CD4-positive, alpha-beta memory T cell (primary cell): ENCODE measurements around the gene GNB1L. TPM values are rescaled to one million over a fixed set of nuclear protein-coding genes. Genes with fewer than 3 reads are reported as not detected.

Experiments
- CTCF ChIA-PET: fragments of 350-600 bp; sonication (Branson Sonifier 250); formaldehyde crosslinking; loops from one replicate; lab custom pipeline; 2021; ENCODE audit warnings: inconsistent platforms; ENCODE audit not compliant: partially characterized antibody; lab: Charles Lee
- POLR2A ChIA-PET: fragments of 350-600 bp; sonication (Branson Sonifier 250); formaldehyde crosslinking; loops from one replicate; lab custom pipeline; 2021; ENCODE audit not compliant: partially characterized antibody; lab: Charles Lee
- DNase-seq, 5 donors: peaks; one replicate each; pipeline versions ENCODE4 v3.0.0 to v3.0.0-alpha.2; 2020 to 2022; ENCODE audit warnings: mixed read lengths in 1 of 5
- H3K27ac ChIP-seq: one replicate; pipeline ENCODE4 v1.7.0; 2013; ENCODE audit warnings: low read depth, low read length
- H3K27me3 ChIP-seq: 2 replicates; pipeline ENCODE4 v1.7.0; 2013; ENCODE audit warnings: mild to moderate bottlenecking, low read length, moderate library complexity; ENCODE audit not compliant: insufficient read depth
- H3K36me3 ChIP-seq: 2 replicates; pipeline ENCODE4 v1.7.0; 2013; ENCODE audit warnings: mild to moderate bottlenecking, low read length, moderate library complexity; ENCODE audit not compliant: insufficient read depth
- H3K4me1 ChIP-seq: 2 replicates; pipeline ENCODE4 v1.7.0; 2013; ENCODE audit warnings: mild to moderate bottlenecking, low read length, moderate library complexity; ENCODE audit not compliant: insufficient read depth
- H3K4me3 ChIP-seq, 2 donors: one replicate each; pipeline ENCODE4 v1.7.0; 2013; ENCODE audit warnings: low read length in 2 of 2, mild to moderate bottlenecking in 1 of 2
- H3K9me3 ChIP-seq, 2 donors: one replicate each; pipeline ENCODE4 v1.7.0; 2013; ENCODE audit warnings: low read length in 2 of 2, control low read depth in 1 of 2; ENCODE audit not compliant: control insufficient read depth in 1 of 2
- H3K27ac Mint-ChIP-seq, 7 donors: one replicate each; pipeline ENCODE4 v1.8.0; 2020 to 2021; ENCODE audit warnings: mixed read lengths in 7 of 7, mild to moderate bottlenecking in 6 of 7, inconsistent platforms in 3 of 7, moderate library complexity in 3 of 7
- H3K27me3 Mint-ChIP-seq, 2 donors: one replicate each; pipeline ENCODE4 v1.8.0; 2020 to 2021; ENCODE audit warnings: mixed read lengths in 2 of 2
- H3K36me3 Mint-ChIP-seq, 2 donors: one replicate each; pipeline ENCODE4 v1.8.0; 2020 to 2021; ENCODE audit warnings: mixed read lengths in 2 of 2, inconsistent platforms in 1 of 2, mild to moderate bottlenecking in 1 of 2
- H3K4me1 Mint-ChIP-seq, 4 donors: one replicate each; pipeline ENCODE4 v1.8.0; 2020 to 2021; ENCODE audit warnings: mixed read lengths in 4 of 4, mild to moderate bottlenecking in 1 of 4
- H3K4me3 Mint-ChIP-seq, 8 donors: one replicate each; pipeline ENCODE4 v1.8.0; 2020 to 2021; ENCODE audit warnings: mixed read lengths in 8 of 8, mild to moderate bottlenecking in 7 of 8, moderate library complexity in 6 of 8, inconsistent platforms in 3 of 8
- H3K9me3 Mint-ChIP-seq, 8 donors: one replicate each; pipeline ENCODE4 v1.8.0; 2020 to 2021; ENCODE audit warnings: mixed read lengths in 8 of 8, mild to moderate bottlenecking in 5 of 8, inconsistent platforms in 3 of 8, moderate library complexity in 1 of 8
- intact Hi-C: fragments of 100-400 bp; cut with micrococcal nuclease; formaldehyde crosslinking; loops from one replicate; pipeline ENCODE4 v1.15.1; 2023
- polyA plus RNA-seq, 2 donors: library from polyadenylated mRNA; unstranded; fragments of 300-500 nt; fragmentation: Illumina TruSeq; gene quantifications; one replicate each; pipeline ENCODE4 v1.2.3, GENCODE V29; 2021
- total RNA-seq, 2 experiments: library from RNA; stranded (reverse); gene quantifications; one replicate each; pipeline ENCODE4 v1.2.3, GENCODE V29; 2021

The GNB1L gene
- total and polyA plus RNA-seq, 4 experiments from 2014 or later = 7.9 to 14.6 (median 10.7) TPM

DNA sequence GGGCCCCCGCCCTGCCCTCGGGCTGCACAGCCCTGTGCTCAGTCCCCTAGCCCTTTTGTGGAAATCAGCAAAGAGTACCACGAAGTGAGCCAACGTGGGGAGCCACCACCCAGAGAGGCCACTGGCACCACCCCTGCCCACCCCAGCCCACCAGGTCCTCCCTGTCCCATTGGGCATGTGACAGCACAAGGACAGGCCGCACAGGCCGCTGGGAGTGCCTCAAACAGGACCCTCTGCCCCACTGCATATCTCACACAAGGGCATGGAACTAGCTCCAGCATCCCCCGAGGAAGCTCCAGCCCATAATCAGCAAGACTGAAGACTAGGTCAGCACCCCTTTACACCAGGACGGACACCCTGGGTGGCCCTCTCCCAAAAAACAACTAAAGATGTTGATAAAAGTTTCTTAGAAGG is 29.7 kb downstream of the GNB1L start:
- Mint-ChIP-seq H3K36me3 (peaks cover 2 to 7% of the 10 kb centered on the region in 2 donors), H3K9me3 (no peaks in the 10 kb centered on the region), H3K27me3 (no peaks in the 10 kb centered on the region), H3K27ac (no peak overlapping the region), H3K4me1 (peaks cover 0 to 5% (median 4%) of the 10 kb centered on the region in 4 donors), H3K4me3 (no peak overlapping the region)
- ChIA-PET CTCF (no interaction called here), POLR2A (no interaction called here)
- peaks cover 3% of the 10 kb centered on the region for H3K36me3 ChIP-seq
- H3K4me1 ChIP-seq = no peaks in the 10 kb centered on the region
- no peak overlapping the region for H3K27ac ChIP-seq
- H3K27me3 ChIP-seq = no peaks in the 10 kb centered on the region
- H3K9me3 ChIP-seq = no peaks in the 10 kb centered on the region
- intact Hi-C loops = no loop called here
- no peak for DNase-seq
- H3K4me3 ChIP-seq = no peak overlapping the region

- H3K36me3 Mint-ChIP-seq = peaks cover 3 to 7% of the 10 kb centered on the region in 2 donors
- Histone ChIP-seq H3K27me3 (no peaks in the 10 kb centered on the region), H3K4me1 (no peaks in the 10 kb centered on the region), H3K9me3 (no peaks in the 10 kb centered on the region), H3K4me3 (no peak overlapping the region), H3K36me3 (peaks cover 3% of the 10 kb centered on the region), H3K27ac (no peak overlapping the region)
- intact Hi-C loops = no loop called here
- no peak for DNase-seq
- ChIA-PET POLR2A (no interaction called here), CTCF (no interaction called here)
- no peaks in the 10 kb centered on the region for H3K9me3 Mint-ChIP-seq
- H3K27me3 Mint-ChIP-seq = no peaks in the 10 kb centered on the region
- H3K4me1 Mint-ChIP-seq = peaks cover 0 to 5% (median 4%) of the 10 kb centered on the region in 4 donors
- no peak overlapping the region for H3K27ac Mint-ChIP-seq
- no peak overlapping the region for H3K4me3 Mint-ChIP-seq
Observed at GRCh38 chr22:19824212-19824925, 30.3 kb downstream of the GNB1L start.

DNA sequence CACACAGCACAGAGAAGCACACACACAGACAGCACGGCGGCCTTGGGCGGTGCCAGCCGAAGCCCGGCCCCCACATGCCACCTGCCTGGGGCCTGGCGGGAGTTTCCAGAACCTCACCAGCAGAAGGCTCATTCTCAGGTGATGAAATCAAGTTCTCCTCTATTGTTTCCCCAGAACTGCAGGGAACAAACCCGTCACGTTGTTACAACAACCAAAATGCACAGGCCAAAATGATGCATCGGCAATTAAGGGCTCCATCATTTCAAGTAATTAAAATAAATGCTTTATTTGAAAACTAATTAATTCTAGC is 30.8 kb downstream of the GNB1L start:
- Histone ChIP-seq H3K4me1 (no peaks in the 10 kb centered on the region), H3K4me3 (no peak overlapping the region), H3K27ac (no peak overlapping the region), H3K36me3 (peaks cover 3% of the 10 kb centered on the region), H3K27me3 (no peaks in the 10 kb centered on the region), H3K9me3 (no peaks in the 10 kb centered on the region)
- no peak overlapping the region for H3K27ac Mint-ChIP-seq
- no peak for DNase-seq
- H3K9me3 Mint-ChIP-seq = no peaks in the 10 kb centered on the region
- CTCF ChIA-PET = no interaction called here
- H3K27me3 Mint-ChIP-seq = no peaks in the 10 kb centered on the region
- POLR2A ChIA-PET = interaction anchor here (1.1 kb wide), 1 partner anchor 32 kb away, joined by 3 read pairs; no protein-coding TSS in a partner anchor
- peaks cover 3 to 7% of the 10 kb centered on the region in 2 donors for H3K36me3 Mint-ChIP-seq
- intact Hi-C loops = no loop called here
- peaks cover 0 to 5% (median 4%) of the 10 kb centered on the region in 4 donors for H3K4me1 Mint-ChIP-seq
- H3K4me3 Mint-ChIP-seq = no peak overlapping the region

GRCh38 chr22:19823191-19823901 is 31.3 kb downstream of the GNB1L start:
- H3K27ac ChIP-seq = no peak overlapping the region
- no peaks in the 10 kb centered on the region for H3K9me3 ChIP-seq
- no peaks in the 10 kb centered on the region for H3K27me3 ChIP-seq
- POLR2A ChIA-PET = interaction anchor here (1.1 kb wide), 1 partner anchor 32 kb away, joined by 3 read pairs; no protein-coding TSS in a partner anchor
- CTCF ChIA-PET = no interaction called here
- no peak overlapping the region for H3K4me3 ChIP-seq
- Mint-ChIP-seq H3K4me3 (no peak overlapping the region), H3K27ac (no peak overlapping the region), H3K4me1 (peaks cover 0 to 5% (median 4%) of the 10 kb centered on the region in 4 donors), H3K36me3 (peaks cover 3 to 7% of the 10 kb centered on the region in 2 donors), H3K27me3 (no peaks in the 10 kb centered on the region), H3K9me3 (no peaks in the 10 kb centered on the region)
- H3K36me3 ChIP-seq = peaks cover 3% of the 10 kb centered on the region
- H3K4me1 ChIP-seq = no peaks in the 10 kb centered on the region
- DNase-seq = no peak
- intact Hi-C loops = no loop called here

DNA sequence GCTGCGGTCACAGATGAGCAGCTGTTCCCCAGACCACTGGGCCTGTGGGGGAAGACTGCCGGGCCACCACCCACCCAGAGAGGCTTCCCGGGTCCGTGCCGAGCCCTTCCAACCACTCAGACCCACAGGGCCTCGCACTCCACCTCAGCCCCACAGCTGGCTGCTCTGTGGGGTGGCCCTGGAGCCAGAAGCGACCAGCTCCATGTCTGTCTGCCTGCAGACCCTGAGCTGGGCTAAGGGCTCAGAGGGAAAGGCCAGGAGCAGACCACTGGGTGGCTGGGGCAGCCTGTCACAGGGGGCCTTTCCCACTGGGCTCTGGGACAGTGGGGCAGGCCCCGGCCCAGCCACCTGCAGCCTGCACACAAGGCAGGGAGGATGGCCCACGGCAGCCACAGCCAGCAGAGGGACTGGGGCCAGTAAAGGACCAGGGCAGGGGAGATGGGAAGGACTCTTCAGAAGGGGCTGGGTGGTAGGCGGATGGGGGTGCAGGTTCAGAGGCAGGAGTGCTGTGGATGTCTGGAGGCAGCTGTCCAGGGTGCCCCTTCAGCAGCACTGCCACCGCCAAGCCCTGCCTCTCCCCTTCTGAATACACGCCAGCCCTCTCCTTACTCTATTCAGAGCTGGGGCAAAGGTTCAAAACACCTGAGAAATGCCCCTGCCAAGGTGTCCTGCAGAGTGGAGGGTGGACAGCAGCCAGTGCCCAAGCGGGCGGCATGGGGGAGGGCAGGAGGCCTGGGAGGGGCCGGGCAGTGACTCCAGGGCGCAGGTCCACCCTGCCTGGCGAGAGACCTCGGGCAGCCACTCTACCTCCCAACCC is 32.2 kb downstream of the GNB1L start:
- Histone ChIP-seq H3K4me3 (no peak overlapping the region), H3K4me1 (no peaks in the 10 kb centered on the region), H3K27ac (no peak overlapping the region), H3K9me3 (no peaks in the 10 kb centered on the region), H3K36me3 (peaks cover 3% of the 10 kb centered on the region), H3K27me3 (no peaks in the 10 kb centered on the region)
- no peak for DNase-seq
- Mint-ChIP-seq H3K4me1 (peaks cover 0 to 5% (median 4%) of the 10 kb centered on the region in 4 donors), H3K27me3 (no peaks in the 10 kb centered on the region), H3K36me3 (peaks cover 1 to 7% of the 10 kb centered on the region in 2 donors), H3K9me3 (no peaks in the 10 kb centered on the region), H3K27ac (no peak overlapping the region), H3K4me3 (no peak overlapping the region)
- ChIA-PET POLR2A (interaction anchor here (1.1 kb wide), 1 partner anchor 33 kb away, joined by 3 read pairs; no protein-coding TSS in a partner anchor), CTCF (no interaction called here)
- intact Hi-C loops = no loop called here

- Mint-ChIP-seq H3K4me1 (peaks cover 0 to 5% (median 3%) of the 10 kb centered on the region in 4 donors), H3K27ac (peak overlapping the region in 1 of 7 donors; percentile 6), H3K4me3 (no peak overlapping the region), H3K36me3 (peaks cover 1 to 6% of the 10 kb centered on the region in 2 donors), H3K27me3 (no peaks in the 10 kb centered on the region), H3K9me3 (no peaks in the 10 kb centered on the region)
- DNase-seq = no peak
- POLR2A ChIA-PET = interaction anchor here (0.6 kb wide), 1 partner anchor 75 kb away, joined by 3 read pairs; no protein-coding TSS in a partner anchor
- no peaks in the 10 kb centered on the region for H3K4me1 ChIP-seq
- no peak overlapping the region for H3K4me3 ChIP-seq
- H3K9me3 ChIP-seq = no peaks in the 10 kb centered on the region
- no peaks in the 10 kb centered on the region for H3K27me3 ChIP-seq
- H3K27ac ChIP-seq = no peak overlapping the region
- H3K36me3 ChIP-seq = peaks cover 3% of the 10 kb centered on the region
- CTCF ChIA-PET = no interaction called here
- intact Hi-C loops = no loop called here
Observed at GRCh38 chr22:19821523-19822300, 33.0 kb downstream of the GNB1L start.
